ENCODE data around the gene TEX29.

The TEX29 gene

DNA sequence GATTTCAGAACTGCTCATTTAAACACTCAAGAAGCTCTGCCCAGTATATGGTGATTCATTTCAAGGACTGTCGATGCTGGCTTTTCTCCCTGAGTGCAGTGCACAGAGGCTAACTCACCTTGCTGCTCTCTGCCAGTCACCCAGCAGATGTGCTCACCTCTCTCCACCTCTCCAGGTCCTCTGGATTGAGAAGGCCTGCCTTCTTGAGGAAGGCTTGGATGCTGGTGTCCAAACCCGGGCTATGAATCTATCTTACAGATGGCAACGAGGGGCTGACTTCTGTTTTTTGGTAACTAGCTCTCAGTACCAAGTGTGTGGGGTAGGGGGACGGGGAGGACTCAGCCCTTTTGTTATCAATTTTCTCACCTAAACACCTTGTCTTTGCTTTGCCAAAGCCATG, 47.6 kb downstream of the TEX29 start:
- TF ChIP-seq GATA1 (IDR thresholded peaks at IDR 0.05; ENCODE audit: low read depth, low read length) (no peak), POLR2A (IDR thresholded peaks at IDR 0.05; ENCODE audit: low read length) (no peak)
- no peak for DNase-seq

- DNase-seq = no peak
- no peak for TF ChIP-seq GATA1 (IDR thresholded peaks at IDR 0.05; ENCODE audit: low read depth, low read length)
- TF ChIP-seq POLR2A (IDR thresholded peaks at IDR 0.05; ENCODE audit: low read length) = no peak
Measured at GRCh38 chr13:111370147-111370546, 49.7 kb downstream of the TEX29 start.

DNA sequence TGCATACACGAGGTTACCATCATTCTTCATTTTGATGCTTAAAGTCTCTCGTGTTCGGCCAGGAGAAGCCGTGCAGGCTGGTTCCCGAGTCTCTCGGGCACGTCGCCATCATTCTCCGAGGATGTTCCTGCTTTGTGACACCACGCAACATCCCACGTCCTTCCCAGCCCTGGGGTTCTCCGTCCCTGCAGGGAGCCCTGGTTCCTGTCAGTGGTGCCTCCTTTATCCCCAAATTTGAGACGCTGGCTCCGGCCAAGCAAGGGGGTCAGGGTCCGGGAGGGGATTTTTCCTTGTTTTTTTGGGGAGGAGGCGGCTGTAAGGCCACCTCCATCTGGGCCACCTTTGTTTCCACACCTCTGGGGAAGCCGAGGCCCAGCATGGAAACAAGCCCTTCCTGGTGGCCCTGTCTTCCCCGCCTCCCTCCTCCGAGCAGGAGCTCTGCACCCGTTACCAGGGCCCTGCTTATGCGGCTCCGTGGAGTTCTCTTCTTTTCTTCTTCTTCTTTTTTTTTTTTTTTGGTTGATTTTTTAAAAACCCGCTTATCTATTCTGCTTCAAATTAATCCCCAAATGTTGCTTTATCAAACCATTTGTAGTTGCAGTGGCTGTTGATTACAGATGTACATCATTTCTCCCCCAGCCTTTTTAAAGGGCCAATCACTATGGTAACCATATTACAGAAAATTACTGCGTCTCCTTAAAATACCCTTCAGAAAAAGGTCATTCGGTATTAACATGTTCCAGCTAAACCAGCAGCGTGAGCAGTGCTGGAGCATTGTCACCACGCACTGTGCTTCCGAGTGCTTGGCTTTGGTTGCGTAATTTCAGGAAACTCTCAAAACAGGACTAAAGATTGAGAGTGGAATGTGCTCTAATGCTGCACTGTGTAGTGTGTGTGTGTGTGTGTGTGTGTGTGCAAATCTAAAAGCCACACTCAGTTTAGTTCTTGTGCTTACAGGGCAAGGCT, 50.4 kb downstream of the TEX29 start:
- no peak for DNase-seq
- TF ChIP-seq POLR2A (IDR thresholded peaks at IDR 0.05; ENCODE audit: low read length) (no peak), GATA1 (IDR thresholded peaks at IDR 0.05; ENCODE audit: low read depth, low read length) (no peak)

- DNase-seq = no peak
- TF ChIP-seq POLR2A (IDR thresholded peaks at IDR 0.05; ENCODE audit: low read length) = no peak
- TF ChIP-seq GATA1 (IDR thresholded peaks at IDR 0.05; ENCODE audit: low read depth, low read length) = no peak
Measured at GRCh38 chr13:111371720-111372119, 51.3 kb downstream of the TEX29 start.

DNA sequence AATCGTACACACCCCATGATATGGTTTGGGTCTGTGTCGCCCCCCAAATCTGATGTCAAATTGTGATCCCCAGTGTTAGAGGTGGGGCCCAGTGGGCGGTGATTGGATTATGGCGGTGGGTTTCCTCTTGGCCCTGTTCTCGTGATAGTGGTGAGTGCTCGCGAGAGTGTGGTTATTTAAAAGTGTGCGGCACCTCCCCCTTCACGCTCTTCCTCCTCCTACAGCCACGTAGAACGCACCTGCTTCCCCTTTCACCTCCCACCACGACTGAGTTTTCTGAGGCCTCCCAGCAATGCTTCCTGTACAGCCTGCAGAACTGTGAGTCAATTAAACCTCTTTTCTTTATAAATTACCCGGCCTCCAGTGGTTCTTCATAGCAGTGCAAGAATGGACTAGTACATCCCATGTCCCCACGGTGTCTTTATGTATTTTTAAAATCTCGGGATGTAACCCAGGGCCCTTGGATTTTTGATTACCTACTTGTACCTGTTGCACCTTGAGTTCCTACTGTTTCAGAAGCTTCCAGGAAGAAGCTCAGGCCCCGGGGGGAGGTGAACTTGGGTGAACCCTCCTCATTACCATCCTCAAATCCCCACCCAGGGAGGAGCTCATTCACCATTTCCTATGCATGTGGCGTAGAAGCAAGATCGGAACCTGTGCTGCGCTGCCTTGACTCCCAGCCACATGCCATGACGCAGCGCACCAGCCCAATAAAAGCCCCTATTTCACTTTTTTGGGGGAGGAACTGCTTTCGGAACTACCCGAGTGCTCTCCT, 52.4 kb downstream of the TEX29 start:
- TF ChIP-seq GATA1 (IDR thresholded peaks at IDR 0.05; ENCODE audit: low read depth, low read length) (no peak), POLR2A (IDR thresholded peaks at IDR 0.05; ENCODE audit: low read length) (no peak)
- no peak for DNase-seq

GRCh38 chr13:111373486-111373885, 53.0 kb downstream of the TEX29 start:
- DNase-seq = no peak
- TF ChIP-seq GATA1 (IDR thresholded peaks at IDR 0.05; ENCODE audit: low read depth, low read length) (no peak), POLR2A (IDR thresholded peaks at IDR 0.05; ENCODE audit: low read length) (no peak)

- TF ChIP-seq POLR2A (IDR thresholded peaks at IDR 0.05; ENCODE audit: low read length) (no peak), GATA1 (IDR thresholded peaks at IDR 0.05; ENCODE audit: low read depth, low read length) (no peak)
- no peak for DNase-seq
Measured at GRCh38 chr13:111380431-111380830, 60.0 kb downstream of the TEX29 start.

DNA sequence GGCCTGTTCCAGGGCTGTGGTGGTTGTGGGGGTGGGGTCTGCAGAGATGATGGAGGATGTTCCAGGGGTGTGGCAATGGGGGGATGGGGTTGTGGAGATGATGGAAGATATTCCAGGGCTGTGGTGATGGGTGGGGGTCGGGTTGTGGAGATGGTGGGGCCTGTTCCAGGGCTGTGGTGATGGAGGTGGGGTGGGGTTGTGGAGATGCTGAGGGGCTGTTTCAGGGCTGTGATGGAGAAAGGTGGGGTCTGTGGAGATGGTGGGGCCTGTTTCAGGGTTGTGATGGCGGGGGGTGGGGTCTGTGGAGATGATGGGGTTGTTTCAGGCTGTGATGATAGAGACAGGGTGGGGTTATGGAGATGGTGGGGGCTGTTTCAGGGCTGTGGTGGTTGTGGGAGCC, 62.0 kb downstream of the TEX29 start:
- no peak for DNase-seq

DNA sequence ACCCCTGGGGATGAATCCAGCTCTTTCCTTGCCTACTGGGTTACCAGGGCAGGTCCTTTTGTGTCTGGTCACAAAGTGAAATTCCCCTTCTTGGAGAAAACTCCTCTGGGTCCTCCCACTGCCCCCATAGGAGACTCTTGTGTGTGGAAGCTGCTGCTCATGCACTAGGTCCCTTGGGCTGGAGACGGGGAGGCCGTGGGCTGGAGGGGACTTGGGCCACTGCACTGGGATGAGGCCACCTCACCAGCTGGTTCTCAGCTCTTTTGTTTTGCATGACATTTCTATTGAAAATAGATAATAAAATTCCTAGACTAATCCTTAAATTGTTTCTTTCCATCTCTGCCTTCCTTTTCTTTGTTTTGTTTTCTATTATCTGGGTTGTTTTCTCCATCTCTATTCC, 62.4 kb downstream of the TEX29 start:
- no peak for TF ChIP-seq GATA1 (IDR thresholded peaks at IDR 0.05; ENCODE audit: low read depth, low read length)
- no peak for TF ChIP-seq POLR2A (IDR thresholded peaks at IDR 0.05; ENCODE audit: low read length)
- no peak for DNase-seq

More for the DNA sequence above, 62.0 kb downstream of the TEX29 start:
- TF ChIP-seq POLR2A (IDR thresholded peaks at IDR 0.05; ENCODE audit: low read length) (no peak), GATA1 (IDR thresholded peaks at IDR 0.05; ENCODE audit: low read depth, low read length) (no peak)

DNA sequence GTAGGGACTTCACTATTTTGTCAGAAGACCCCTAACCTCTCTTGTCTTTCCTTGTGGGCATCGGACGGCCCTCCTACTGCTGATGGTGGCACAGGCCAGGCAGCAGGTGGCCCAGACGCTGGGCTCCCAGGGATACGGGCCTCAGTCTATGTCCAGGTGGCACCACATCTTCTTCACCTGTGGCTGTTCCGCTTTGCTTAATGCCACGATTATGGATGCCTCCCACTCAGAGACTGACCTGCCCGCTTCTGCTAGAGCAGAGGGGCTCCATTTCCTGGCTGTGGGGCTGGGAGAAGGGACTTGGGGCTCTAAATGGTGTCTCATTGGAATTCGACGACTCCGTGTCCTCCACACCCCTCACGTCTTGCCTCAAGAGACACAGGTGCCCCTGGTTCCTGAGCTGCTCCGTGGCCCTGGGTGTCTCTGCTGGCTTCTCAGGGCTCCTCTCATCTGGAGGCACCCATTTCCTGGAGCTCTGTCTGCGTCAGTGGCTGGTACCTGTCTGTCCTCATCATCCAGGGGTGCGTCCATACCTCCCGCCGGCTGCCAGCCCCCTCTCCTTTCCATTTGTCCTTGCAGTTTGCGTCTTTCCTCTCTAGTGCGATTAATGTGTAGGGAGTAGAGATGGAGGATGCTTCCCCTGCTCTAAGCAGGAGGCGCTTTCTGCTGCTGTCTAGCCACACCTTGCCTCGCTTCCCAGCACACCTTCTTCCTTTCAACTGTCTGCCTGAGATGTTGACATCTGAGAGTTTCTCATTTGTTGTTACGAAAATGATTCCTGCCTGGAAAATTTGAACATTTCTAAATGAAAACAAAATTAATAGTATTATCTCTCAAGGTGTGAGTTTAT, 63.4 kb downstream of the TEX29 start:
- TF ChIP-seq GATA1 (IDR thresholded peaks at IDR 0.05; ENCODE audit: low read depth, low read length) = no peak
- TF ChIP-seq POLR2A (IDR thresholded peaks at IDR 0.05; ENCODE audit: low read length) = no peak
- no peak for DNase-seq

GRCh38 chr13:111384441-111385182, 64.2 kb downstream of the TEX29 start:
- no peak for DNase-seq
- TF ChIP-seq GATA1 (IDR thresholded peaks at IDR 0.05; ENCODE audit: low read depth, low read length) (no peak), POLR2A (IDR thresholded peaks at IDR 0.05; ENCODE audit: low read length) (no peak)

GRCh38 chr13:111385183-111385857, 64.9 kb downstream of the TEX29 start:
- no peak for TF ChIP-seq GATA1 (IDR thresholded peaks at IDR 0.05; ENCODE audit: low read depth, low read length)
- no peak for TF ChIP-seq POLR2A (IDR thresholded peaks at IDR 0.05; ENCODE audit: low read length)
- no peak for DNase-seq

Measured in erythroblast (primary cell).